GM23338 (cell line): ENCODE data around the gene KIF4A. TPM values are rescaled to one million over a fixed set of nuclear protein-coding genes. Genes with fewer than 3 reads are reported as not detected.

Experiments
- ATAC-seq: fragments of 200-7000 bp; cut with Tn5 transposase; 3 replicates; pipeline ENCODE4 v1.9.1; 2020
- DNase-seq: peaks from one replicate; pipeline ENCODE4 v3.0.0-alpha.2; 2015; ENCODE audit warnings: low spot score
- H2AFZ ChIP-seq: fragments of 200-600 bp; sonication (generic); 2 replicates; pipeline ENCODE4 v1.8.0; 2016; ENCODE audit warnings: antibody characterized with exemption, mild to moderate bottlenecking, moderate library complexity
- H3F3A ChIP-seq: fragments of 200-600 bp; sonication (generic); replicated peaks from 2 replicates; pipeline ENCODE4 v1.8.0; 2017; ENCODE audit warnings: antibody characterized with exemption, mixed run types, low read depth
- H3K27ac ChIP-seq: fragments of 200-600 bp; sonication (generic); 2 replicates; pipeline ENCODE4 v1.6.1; 2016; ENCODE audit warnings: low read depth
- H3K27me3 ChIP-seq: fragments of 200-600 bp; sonication (generic); 2 replicates; pipeline ENCODE4 v1.8.0; 2016; ENCODE audit warnings: mild to moderate bottlenecking, mixed run types, moderate library complexity; ENCODE audit not compliant: insufficient read depth
- H3K36me3 ChIP-seq: fragments of 200-600 bp; sonication (generic); 2 replicates; pipeline ENCODE4 v1.8.0; 2016; ENCODE audit warnings: mild to moderate bottlenecking; ENCODE audit not compliant: insufficient read depth
- H3K4me1 ChIP-seq: fragments of 200-600 bp; sonication (generic); 2 replicates; pipeline ENCODE4 v1.8.0; 2016; ENCODE audit warnings: mild to moderate bottlenecking, moderate library complexity; ENCODE audit not compliant: insufficient read depth
- H3K4me2 ChIP-seq: fragments of 200-600 bp; sonication (generic); 2 replicates; pipeline ENCODE4 v1.7.1; 2017; ENCODE audit warnings: mixed run types
- H3K4me3 ChIP-seq: fragments of 200-600 bp; sonication (generic); 2 replicates; pipeline ENCODE4 v1.6.1; 2016; ENCODE audit warnings: mixed run types
- H3K79me2 ChIP-seq: fragments of 200-600 bp; sonication (generic); replicated peaks from 2 replicates; pipeline ENCODE4 v1.8.0; 2017; ENCODE audit warnings: mild to moderate bottlenecking; ENCODE audit not compliant: insufficient read depth
- H3K9me2 ChIP-seq: fragments of 200-600 bp; sonication (generic); 2 replicates; pipeline ENCODE4 v1.8.0; 2017; ENCODE audit not compliant: insufficient read depth
- H4K20me1 ChIP-seq: fragments of 200-600 bp; sonication (generic); replicated peaks from 2 replicates; pipeline ENCODE4 v1.8.0; 2017; ENCODE audit warnings: mild to moderate bottlenecking; ENCODE audit not compliant: insufficient read depth
- H3K27ac Mint-ChIP-seq: 2 replicates; pipeline ENCODE4 v1.8.0; 2020; ENCODE audit warnings: inconsistent platforms, mild to moderate bottlenecking, moderate library complexity, mixed read lengths
- H3K27me3 Mint-ChIP-seq: 3 replicates; pipeline ENCODE4 v1.8.0; 2022; ENCODE audit warnings: low read depth, mild to moderate bottlenecking, moderate library complexity, mixed read lengths, inconsistent platforms; ENCODE audit not compliant: insufficient read depth, poor library complexity
- H3K36me3 Mint-ChIP-seq: 3 replicates; pipeline ENCODE4 v1.8.0; 2021; ENCODE audit warnings: low read depth, mild to moderate bottlenecking, inconsistent platforms, moderate library complexity, mixed read lengths
- H3K4me1 Mint-ChIP-seq: 3 replicates; pipeline ENCODE4 v1.8.0; 2020; ENCODE audit warnings: mild to moderate bottlenecking, inconsistent platforms, mixed read lengths
- H3K4me3 Mint-ChIP-seq: 3 replicates; pipeline ENCODE4 v1.8.0; 2021; ENCODE audit warnings: moderate library complexity, mild to moderate bottlenecking, inconsistent platforms, mixed read lengths
- H3K9me3 Mint-ChIP-seq: 3 replicates; pipeline ENCODE4 v1.8.0; 2020; ENCODE audit warnings: moderate library complexity, mild to moderate bottlenecking, inconsistent platforms, mixed read lengths
- CREB1 ChIP-seq: fragments of 250-450 bp; sonication (Bioruptor Pico); IDR thresholded peaks from 2 replicates; pipeline ENCODE4 v1.5.0; 2020; ENCODE audit warnings: low read depth, mild to moderate bottlenecking, moderate library complexity
- EZH2 ChIP-seq: fragments of 200-600 bp; sonication (generic); IDR thresholded peaks from one replicate; pipeline ENCODE4 v1.8.0; 2017; ENCODE audit warnings: antibody characterized with exemption, mild to moderate bottlenecking, low read depth; ENCODE audit not compliant: unreplicated experiment
- EZH2phosphoT487 ChIP-seq: fragments of 200-600 bp; sonication (generic); IDR thresholded peaks from one replicate; pipeline ENCODE4 v1.8.1; 2018; ENCODE audit warnings: antibody characterized with exemption; ENCODE audit not compliant: unreplicated experiment
- JUNB ChIP-seq: IDR thresholded peaks from one replicate; pipeline ENCODE4 v1.6.1; 2016; ENCODE audit warnings: antibody characterized with exemption; ENCODE audit not compliant: unreplicated experiment
- NANOG ChIP-seq: IDR thresholded peaks from 2 replicates; pipeline ENCODE4 v1.6.1; 2016; ENCODE audit warnings: antibody characterized with exemption, borderline replicate concordance
- POLR2AphosphoS5 ChIP-seq: IDR thresholded peaks from 2 replicates; pipeline ENCODE4 v1.6.1; 2016; ENCODE audit warnings: antibody characterized with exemption, low read depth
- ZNF114 ChIP-seq: fragments of 250-450 bp; sonication (Bioruptor Pico); IDR thresholded peaks from 2 replicates; pipeline ENCODE4 v1.5.0; 2020; ENCODE audit warnings: mild to moderate bottlenecking, moderate library complexity
- polyA plus RNA-seq: library from polyadenylated mRNA; unstranded; fragments of >200 nt; fragmentation: Nextera tagmentation; extraction: Ambion mirVana; gene quantifications from 2 replicates; pipeline ENCODE4 v1.2.1, GENCODE V29; 2016
- total RNA-seq: library from RNA; depleted of rRNA; stranded (reverse); fragments of >200 nt; shearing (Covaris generic); gene quantifications from 2 replicates; pipeline ENCODE4 v1.2.3, GENCODE V29; 2014
- TF ChIP-seq, protein P1 (sequence below): fragments of 250-450 bp; sonication (Bioruptor Pico); IDR thresholded peaks from 2 replicates; pipeline ENCODE4 v1.5.0; 2020; ENCODE audit warnings: mild to moderate bottlenecking, moderate library complexity
- TF ChIP-seq, protein P2 (sequence below): IDR thresholded peaks from 2 replicates; pipeline ENCODE4 v1.6.1; 2016; ENCODE audit warnings: antibody characterized with exemption
- TF ChIP-seq, protein P3 (sequence below), 2 experiments: fragments of 200-600 bp in 1 of 2; sonication (generic) in 1 of 2; conservative IDR thresholded peaks; 2 replicates each; pipeline versions ENCODE4 v1.5.1 to v1.6.1; 2016 to 2017; ENCODE audit warnings: antibody characterized with exemption in 2 of 2, low read depth in 2 of 2, mild to moderate bottlenecking in 2 of 2, moderate library complexity in 1 of 2
- TF ChIP-seq, protein P4 (sequence below): IDR thresholded peaks from one replicate; pipeline ENCODE4 v1.6.1; 2018; ENCODE audit warnings: antibody characterized with exemption; ENCODE audit not compliant: unreplicated experiment

The KIF4A gene
- total and polyA plus RNA-seq, 2 experiments from 2014 or later, result 21.5 to 27.6 TPM

DNA sequence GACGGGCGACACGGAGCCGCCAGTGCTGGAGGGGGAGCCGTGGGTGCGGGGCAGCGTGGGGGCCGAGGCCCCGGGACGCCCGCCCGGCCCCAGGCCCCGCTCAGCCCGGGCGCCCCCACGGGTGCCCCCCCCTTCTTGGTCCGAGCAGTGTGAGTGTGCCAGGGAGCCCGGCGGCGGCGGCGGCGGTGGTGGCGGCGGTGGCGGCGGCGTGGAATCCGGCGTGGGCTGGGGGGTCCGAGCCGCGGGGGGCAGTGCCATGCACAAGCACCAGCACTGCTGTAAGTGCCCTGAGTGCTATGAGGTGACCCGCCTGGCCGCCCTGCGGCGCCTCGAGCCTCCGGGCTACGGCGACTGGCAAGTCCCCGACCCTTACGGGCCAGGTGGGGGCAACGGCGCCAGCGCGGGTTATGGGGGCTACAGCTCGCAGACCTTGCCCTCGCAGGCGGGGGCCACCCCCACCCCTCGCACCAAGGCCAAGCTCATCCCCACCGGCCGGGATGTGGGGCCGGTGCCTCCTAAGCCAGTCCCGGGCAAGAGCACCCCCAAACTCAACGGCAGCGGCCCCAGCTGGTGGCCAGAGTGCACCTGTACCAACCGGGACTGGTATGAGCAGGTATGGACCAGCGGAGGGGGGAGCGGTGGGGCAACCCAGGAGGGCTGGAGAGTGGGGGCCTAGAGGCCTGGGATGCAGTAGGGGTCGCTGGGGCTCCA is 155.2 kb downstream of the KIF4A start:
- H3K4me1 ChIP-seq, result no peaks in the 10 kb centered on the region
- no peak overlapping the region for H2AFZ ChIP-seq
- no peaks in the 10 kb centered on the region for H4K20me1 ChIP-seq
- Mint-ChIP-seq H3K4me3 (peak overlapping the region; percentile 55; the same call in 2 of the 3 replicates), H3K27ac (no peak overlapping the region), H3K4me1 (no peaks in the 10 kb centered on the region), H3K9me3 (no peaks in the 10 kb centered on the region), H3K27me3 (peaks cover 11% of the 10 kb centered on the region), H3K36me3 (no peaks in the 10 kb centered on the region)
- H3K27ac ChIP-seq, result no peak overlapping the region
- DNase-seq, result peak; percentile 24
- ATAC-seq, result peak; percentile 43
- no peaks in the 10 kb centered on the region for H3K9me2 ChIP-seq
- no peaks in the 10 kb centered on the region for H3F3A ChIP-seq
- TF ChIP-seq, protein P1, sequence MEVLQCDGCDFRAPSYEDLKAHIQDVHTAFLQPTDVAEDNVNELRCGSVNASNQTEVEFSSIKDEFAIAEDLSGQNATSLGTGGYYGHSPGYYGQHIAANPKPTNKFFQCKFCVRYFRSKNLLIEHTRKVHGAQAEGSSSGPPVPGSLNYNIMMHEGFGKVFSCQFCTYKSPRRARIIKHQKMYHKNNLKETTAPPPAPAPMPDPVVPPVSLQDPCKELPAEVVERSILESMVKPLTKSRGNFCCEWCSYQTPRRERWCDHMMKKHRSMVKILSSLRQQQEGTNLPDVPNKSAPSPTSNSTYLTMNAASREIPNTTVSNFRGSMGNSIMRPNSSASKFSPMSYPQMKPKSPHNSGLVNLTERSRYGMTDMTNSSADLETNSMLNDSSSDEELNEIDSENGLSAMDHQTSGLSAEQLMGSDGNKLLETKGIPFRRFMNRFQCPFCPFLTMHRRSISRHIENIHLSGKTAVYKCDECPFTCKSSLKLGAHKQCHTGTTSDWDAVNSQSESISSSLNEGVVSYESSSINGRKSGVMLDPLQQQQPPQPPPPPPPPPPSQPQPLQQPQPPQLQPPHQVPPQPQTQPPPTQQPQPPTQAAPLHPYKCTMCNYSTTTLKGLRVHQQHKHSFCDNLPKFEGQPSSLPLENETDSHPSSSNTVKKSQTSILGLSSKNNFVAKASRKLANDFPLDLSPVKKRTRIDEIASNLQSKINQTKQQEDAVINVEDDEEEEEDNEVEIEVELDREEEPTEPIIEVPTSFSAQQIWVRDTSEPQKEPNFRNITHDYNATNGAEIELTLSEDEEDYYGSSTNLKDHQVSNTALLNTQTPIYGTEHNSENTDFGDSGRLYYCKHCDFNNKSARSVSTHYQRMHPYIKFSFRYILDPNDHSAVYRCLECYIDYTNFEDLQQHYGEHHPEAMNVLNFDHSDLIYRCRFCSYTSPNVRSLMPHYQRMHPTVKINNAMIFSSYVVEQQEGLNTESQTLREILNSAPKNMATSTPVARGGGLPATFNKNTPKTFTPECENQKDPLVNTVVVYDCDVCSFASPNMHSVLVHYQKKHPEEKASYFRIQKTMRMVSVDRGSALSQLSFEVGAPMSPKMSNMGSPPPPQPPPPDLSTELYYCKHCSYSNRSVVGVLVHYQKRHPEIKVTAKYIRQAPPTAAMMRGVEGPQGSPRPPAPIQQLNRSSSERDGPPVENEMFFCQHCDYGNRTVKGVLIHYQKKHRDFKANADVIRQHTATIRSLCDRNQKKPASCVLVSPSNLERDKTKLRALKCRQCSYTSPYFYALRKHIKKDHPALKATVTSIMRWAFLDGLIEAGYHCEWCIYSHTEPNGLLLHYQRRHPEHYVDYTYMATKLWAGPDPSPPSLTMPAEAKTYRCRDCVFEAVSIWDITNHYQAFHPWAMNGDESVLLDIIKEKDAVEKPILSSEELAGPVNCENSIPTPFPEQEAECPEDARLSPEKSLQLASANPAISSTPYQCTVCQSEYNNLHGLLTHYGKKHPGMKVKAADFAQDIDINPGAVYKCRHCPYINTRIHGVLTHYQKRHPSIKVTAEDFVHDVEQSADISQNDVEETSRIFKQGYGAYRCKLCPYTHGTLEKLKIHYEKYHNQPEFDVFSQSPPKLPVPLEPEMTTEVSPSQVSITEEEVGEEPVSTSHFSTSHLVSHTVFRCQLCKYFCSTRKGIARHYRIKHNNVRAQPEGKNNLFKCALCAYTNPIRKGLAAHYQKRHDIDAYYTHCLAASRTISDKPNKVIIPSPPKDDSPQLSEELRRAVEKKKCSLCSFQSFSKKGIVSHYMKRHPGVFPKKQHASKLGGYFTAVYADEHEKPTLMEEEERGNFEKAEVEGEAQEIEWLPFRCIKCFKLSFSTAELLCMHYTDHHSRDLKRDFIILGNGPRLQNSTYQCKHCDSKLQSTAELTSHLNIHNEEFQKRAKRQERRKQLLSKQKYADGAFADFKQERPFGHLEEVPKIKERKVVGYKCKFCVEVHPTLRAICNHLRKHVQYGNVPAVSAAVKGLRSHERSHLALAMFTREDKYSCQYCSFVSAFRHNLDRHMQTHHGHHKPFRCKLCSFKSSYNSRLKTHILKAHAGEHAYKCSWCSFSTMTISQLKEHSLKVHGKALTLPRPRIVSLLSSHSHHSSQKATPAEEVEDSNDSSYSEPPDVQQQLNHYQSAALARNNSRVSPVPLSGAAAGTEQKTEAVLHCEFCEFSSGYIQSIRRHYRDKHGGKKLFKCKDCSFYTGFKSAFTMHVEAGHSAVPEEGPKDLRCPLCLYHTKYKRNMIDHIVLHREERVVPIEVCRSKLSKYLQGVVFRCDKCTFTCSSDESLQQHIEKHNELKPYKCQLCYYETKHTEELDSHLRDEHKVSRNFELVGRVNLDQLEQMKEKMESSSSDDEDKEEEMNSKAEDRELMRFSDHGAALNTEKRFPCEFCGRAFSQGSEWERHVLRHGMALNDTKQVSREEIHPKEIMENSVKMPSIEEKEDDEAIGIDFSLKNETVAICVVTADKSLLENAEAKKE (CRISPR knock-in tag), result no peak
- TF ChIP-seq POLR2AphosphoS5 (no peak), JUNB (no peak), CREB1 (CRISPR knock-in tag) (no peak), ZNF114 (no peak), NANOG (no peak), EZH2 (no peak), EZH2phosphoT487 (no peak)
- TF ChIP-seq, protein P2, sequence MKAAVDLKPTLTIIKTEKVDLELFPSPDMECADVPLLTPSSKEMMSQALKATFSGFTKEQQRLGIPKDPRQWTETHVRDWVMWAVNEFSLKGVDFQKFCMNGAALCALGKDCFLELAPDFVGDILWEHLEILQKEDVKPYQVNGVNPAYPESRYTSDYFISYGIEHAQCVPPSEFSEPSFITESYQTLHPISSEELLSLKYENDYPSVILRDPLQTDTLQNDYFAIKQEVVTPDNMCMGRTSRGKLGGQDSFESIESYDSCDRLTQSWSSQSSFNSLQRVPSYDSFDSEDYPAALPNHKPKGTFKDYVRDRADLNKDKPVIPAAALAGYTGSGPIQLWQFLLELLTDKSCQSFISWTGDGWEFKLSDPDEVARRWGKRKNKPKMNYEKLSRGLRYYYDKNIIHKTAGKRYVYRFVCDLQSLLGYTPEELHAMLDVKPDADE, result no peak
- TF ChIP-seq, protein P3, sequence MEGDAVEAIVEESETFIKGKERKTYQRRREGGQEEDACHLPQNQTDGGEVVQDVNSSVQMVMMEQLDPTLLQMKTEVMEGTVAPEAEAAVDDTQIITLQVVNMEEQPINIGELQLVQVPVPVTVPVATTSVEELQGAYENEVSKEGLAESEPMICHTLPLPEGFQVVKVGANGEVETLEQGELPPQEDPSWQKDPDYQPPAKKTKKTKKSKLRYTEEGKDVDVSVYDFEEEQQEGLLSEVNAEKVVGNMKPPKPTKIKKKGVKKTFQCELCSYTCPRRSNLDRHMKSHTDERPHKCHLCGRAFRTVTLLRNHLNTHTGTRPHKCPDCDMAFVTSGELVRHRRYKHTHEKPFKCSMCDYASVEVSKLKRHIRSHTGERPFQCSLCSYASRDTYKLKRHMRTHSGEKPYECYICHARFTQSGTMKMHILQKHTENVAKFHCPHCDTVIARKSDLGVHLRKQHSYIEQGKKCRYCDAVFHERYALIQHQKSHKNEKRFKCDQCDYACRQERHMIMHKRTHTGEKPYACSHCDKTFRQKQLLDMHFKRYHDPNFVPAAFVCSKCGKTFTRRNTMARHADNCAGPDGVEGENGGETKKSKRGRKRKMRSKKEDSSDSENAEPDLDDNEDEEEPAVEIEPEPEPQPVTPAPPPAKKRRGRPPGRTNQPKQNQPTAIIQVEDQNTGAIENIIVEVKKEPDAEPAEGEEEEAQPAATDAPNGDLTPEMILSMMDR (conservative IDR thresholded peaks at IDR 0.05; ENCODE audit: low read depth in 2 of 2), result no peak
- TF ChIP-seq, protein P4, sequence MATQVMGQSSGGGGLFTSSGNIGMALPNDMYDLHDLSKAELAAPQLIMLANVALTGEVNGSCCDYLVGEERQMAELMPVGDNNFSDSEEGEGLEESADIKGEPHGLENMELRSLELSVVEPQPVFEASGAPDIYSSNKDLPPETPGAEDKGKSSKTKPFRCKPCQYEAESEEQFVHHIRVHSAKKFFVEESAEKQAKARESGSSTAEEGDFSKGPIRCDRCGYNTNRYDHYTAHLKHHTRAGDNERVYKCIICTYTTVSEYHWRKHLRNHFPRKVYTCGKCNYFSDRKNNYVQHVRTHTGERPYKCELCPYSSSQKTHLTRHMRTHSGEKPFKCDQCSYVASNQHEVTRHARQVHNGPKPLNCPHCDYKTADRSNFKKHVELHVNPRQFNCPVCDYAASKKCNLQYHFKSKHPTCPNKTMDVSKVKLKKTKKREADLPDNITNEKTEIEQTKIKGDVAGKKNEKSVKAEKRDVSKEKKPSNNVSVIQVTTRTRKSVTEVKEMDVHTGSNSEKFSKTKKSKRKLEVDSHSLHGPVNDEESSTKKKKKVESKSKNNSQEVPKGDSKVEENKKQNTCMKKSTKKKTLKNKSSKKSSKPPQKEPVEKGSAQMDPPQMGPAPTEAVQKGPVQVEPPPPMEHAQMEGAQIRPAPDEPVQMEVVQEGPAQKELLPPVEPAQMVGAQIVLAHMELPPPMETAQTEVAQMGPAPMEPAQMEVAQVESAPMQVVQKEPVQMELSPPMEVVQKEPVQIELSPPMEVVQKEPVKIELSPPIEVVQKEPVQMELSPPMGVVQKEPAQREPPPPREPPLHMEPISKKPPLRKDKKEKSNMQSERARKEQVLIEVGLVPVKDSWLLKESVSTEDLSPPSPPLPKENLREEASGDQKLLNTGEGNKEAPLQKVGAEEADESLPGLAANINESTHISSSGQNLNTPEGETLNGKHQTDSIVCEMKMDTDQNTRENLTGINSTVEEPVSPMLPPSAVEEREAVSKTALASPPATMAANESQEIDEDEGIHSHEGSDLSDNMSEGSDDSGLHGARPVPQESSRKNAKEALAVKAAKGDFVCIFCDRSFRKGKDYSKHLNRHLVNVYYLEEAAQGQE, result no peak
- peak overlapping the region; percentile 75 for H3K4me2 ChIP-seq
- H3K4me3 ChIP-seq, result peak overlapping the region; percentile 55
- H3K36me3 ChIP-seq, result no peaks in the 10 kb centered on the region
- H3K79me2 ChIP-seq, result no peaks in the 10 kb centered on the region
- H3K27me3 ChIP-seq, result 0 out of 2 replicates have a peak, but pooled peaks cover 5% of the 10 kb centered on the region
